NOMO-1 treated with dmso at 0.1 percent for 144 hours (cell line): ENCODE measurements around the gene MBOAT2.
"Not testable (repeated sequence)": the region's sequence is repeated elsewhere in the genome, so short reads cannot be mapped to it uniquely, and the experiment has no call there.

Experiments
- DNase-seq: peaks from one replicate; lab custom pipeline; 2025; ENCODE audit not compliant: unreplicated experiment; lab: John Stamatoyannopoulos, UW

The MBOAT2 gene

GRCh38 chr2:8957628-8958027 is 45.9 kb downstream of the MBOAT2 start:
- no peak for DNase-seq

GRCh38 chr2:8956774-8957173 is 46.7 kb downstream of the MBOAT2 start:
- DNase-seq = no peak

GRCh38 chr2:8954990-8955389 is 48.5 kb downstream of the MBOAT2 start:
- no peak for DNase-seq

GRCh38 chr2:8953525-8953924 is 50.0 kb downstream of the MBOAT2 start:
- no peak for DNase-seq

GRCh38 chr2:8939486-8940114 is 63.9 kb downstream of the MBOAT2 start:
- DNase-seq = no peak

GRCh38 chr2:8938384-8938783 is 65.1 kb downstream of the MBOAT2 start:
- DNase-seq = no peak

GRCh38 chr2:8935982-8936381 is 67.5 kb downstream of the MBOAT2 start:
- no peak for DNase-seq

- no peak for DNase-seq
These were observed 69.1 kb downstream of the MBOAT2 start for GRCh38 chr2:8934338-8934737.

GRCh38 chr2:8932702-8933101 is 70.8 kb downstream of the MBOAT2 start:
- no peak for DNase-seq

GRCh38 chr2:8930185-8930584 is 73.3 kb downstream of the MBOAT2 start:
- not testable (repeated sequence) for DNase-seq

- DNase-seq = no peak
These were observed 74.4 kb downstream of the MBOAT2 start for GRCh38 chr2:8929128-8929527.

- DNase-seq = no peak
These were observed 75.7 kb downstream of the MBOAT2 start for GRCh38 chr2:8927510-8928455.

- no peak for DNase-seq
These were observed 77.1 kb downstream of the MBOAT2 start for GRCh38 chr2:8926356-8926755.

- no peak for DNase-seq
These were observed 78.1 kb downstream of the MBOAT2 start for GRCh38 chr2:8925411-8925810.

- DNase-seq = no peak
These were observed 80.3 kb downstream of the MBOAT2 start for GRCh38 chr2:8923183-8923582.

- DNase-seq = no peak
These were observed 81.1 kb downstream of the MBOAT2 start for GRCh38 chr2:8922431-8922830.

GRCh38 chr2:8918412-8918811 is 85.1 kb downstream of the MBOAT2 start:
- no peak for DNase-seq

GRCh38 chr2:8915941-8916340 is 87.5 kb downstream of the MBOAT2 start:
- no peak for DNase-seq

- DNase-seq = not testable (repeated sequence)
These were observed 89.7 kb downstream of the MBOAT2 start for GRCh38 chr2:8913767-8914166.

GRCh38 chr2:8907764-8908288 is 95.7 kb downstream of the MBOAT2 start:
- no peak for DNase-seq

GRCh38 chr2:8903924-8904323 is 99.6 kb downstream of the MBOAT2 start:
- not testable (repeated sequence) for DNase-seq

GRCh38 chr2:8902757-8903156 is 100.7 kb downstream of the MBOAT2 start:
- DNase-seq = not testable (repeated sequence)
